GM12878 (cell line): ENCODE measurements around the gene ZFP1. TPM values are rescaled to one million over a fixed set of nuclear protein-coding genes. Genes with fewer than 3 reads are reported as not detected.

ENCODE experiments used
- ATAC-seq: fragments of 200-7000 bp; cut with Tn5 transposase; 3 replicates; pipeline ENCODE4 v1.9.1; 2020; ENCODE audit warnings: mild to moderate bottlenecking, moderate library complexity
- BruUV-seq: library from RNA; stranded (reverse); fragments of 400-500 nt; replicated peaks from 2 replicates; lab custom pipeline; 2021; lab: Mats Ljungman, UMichigan
- CTCF ChIA-PET: fragments of 300-600 bp; sonication (Branson Sonifier 250); formaldehyde crosslinking; extraction: SDS; loops from one replicate; lab custom pipeline; 2021; ENCODE audit warnings: inconsistent platforms; lab: Yijun Ruan, JAX
- POLR2A ChIA-PET: fragments of 350-600 bp; formaldehyde crosslinking; extraction: SDS; loops from one replicate; lab custom pipeline; 2021; ENCODE audit warnings: inconsistent platforms; lab: Charles Lee
- RAD21 ChIA-PET: fragments of 300-600 bp; sonication (Branson Sonifier 250); formaldehyde crosslinking; loops from one replicate; lab custom pipeline; 2023; ENCODE audit warnings: antibody characterized with exemption; ENCODE audit not compliant: unreplicated experiment; lab: Charles Lee
- SMC1A ChIA-PET: fragments of 300-600 bp; sonication (Branson Sonifier 250); formaldehyde crosslinking; loops from one replicate; lab custom pipeline; 2023; ENCODE audit not compliant: unreplicated experiment, uncharacterized antibody; lab: Charles Lee
- DNase-seq: peaks from one replicate; pipeline ENCODE4 v3.0.0-alpha.2; 2011; ENCODE audit warnings: low read depth, low spot score
- FAIRE-seq: peaks from 3 replicates; lab custom pipeline; 2011; peaks lifted over from hg19 to GRCh38; lab: Jason Lieb, UNC
- H2AFZ ChIP-seq: 2 replicates; pipeline ENCODE4 v1.6.0; 2011; ENCODE audit warnings: low read depth, low read length, control low read depth; ENCODE audit not compliant: control insufficient read depth
- H3K27ac ChIP-seq: 2 replicates; pipeline ENCODE4 v1.5.1; 2011; ENCODE audit warnings: control low read depth; ENCODE audit not compliant: control insufficient read depth, insufficient read depth
- H3K27me3 ChIP-seq, 2 experiments: replicated peaks in 1 of 2; 2 replicates each; pipeline versions ENCODE4 v1.6.0 to v1.6.1; 2011; ENCODE audit warnings: low read length in 1 of 2; ENCODE audit not compliant: control insufficient read depth in 2 of 2, insufficient read depth in 2 of 2
- H3K36me3 ChIP-seq, 2 experiments: 2 replicates each; pipeline ENCODE4 v1.5.1; 2011; ENCODE audit warnings: low read length in 1 of 2; ENCODE audit not compliant: control insufficient read depth in 2 of 2, insufficient read depth in 2 of 2
- H3K4me1 ChIP-seq: 2 replicates; pipeline ENCODE4 v1.6.1; 2011; ENCODE audit warnings: mild to moderate bottlenecking, low read length, moderate library complexity, mixed read lengths; ENCODE audit not compliant: control insufficient read depth, insufficient read depth
- H3K4me2 ChIP-seq: 2 replicates; pipeline ENCODE4 v1.6.0; 2011; ENCODE audit warnings: control low read depth; ENCODE audit not compliant: control insufficient read depth, insufficient read depth
- H3K4me3 ChIP-seq: fragments of 200-600 bp; sonication (generic); 2 replicates; pipeline ENCODE4 v1.5.1; 2016
- H3K79me2 ChIP-seq: 2 replicates; pipeline ENCODE4 v1.6.0; 2011; ENCODE audit warnings: low read length; ENCODE audit not compliant: control insufficient read depth, insufficient read depth
- H3K9ac ChIP-seq: 2 replicates; pipeline ENCODE4 v1.8.0; 2011; ENCODE audit warnings: low read length, control low read depth, mixed read lengths; ENCODE audit not compliant: control insufficient read depth, insufficient read depth
- H3K9me3 ChIP-seq: replicated peaks from 3 replicates; pipeline ENCODE4 v1.5.1; 2011; ENCODE audit warnings: mild to moderate bottlenecking, low read length; ENCODE audit not compliant: control insufficient read depth, insufficient read depth
- H4K20me1 ChIP-seq: 2 replicates; pipeline ENCODE4 v1.6.0; 2011; ENCODE audit not compliant: control insufficient read depth, insufficient read depth
- CBX5 ChIP-seq: sonication (generic); IDR thresholded peaks from 2 replicates; pipeline ENCODE4 v1.6.1; 2016; ENCODE audit warnings: low read depth, moderate library complexity, mild to moderate bottlenecking, inconsistent platforms
- HCFC1 ChIP-seq: fragments of 150-350 bp; IDR thresholded peaks from 2 replicates; pipeline ENCODE4 v1.6.1; 2014; ENCODE audit warnings: low read length
- IKZF1 ChIP-seq: fragments of 450-650 bp; conservative IDR thresholded peaks from 2 replicates; pipeline ENCODE4 v1.6.1; 2017; ENCODE audit warnings: antibody characterized with exemption, mild to moderate bottlenecking
- LARP7 ChIP-seq: fragments of 450-650 bp; IDR thresholded peaks from 2 replicates; pipeline ENCODE4 v1.6.1; 2017; ENCODE audit warnings: mild to moderate bottlenecking
- NKRF ChIP-seq: fragments of 450-650 bp; conservative IDR thresholded peaks from 2 replicates; pipeline ENCODE4 v1.6.1; 2017; ENCODE audit warnings: mild to moderate bottlenecking, moderate library complexity
- POLR2AphosphoS5 ChIP-seq: IDR thresholded peaks from 2 replicates; pipeline ENCODE4 v1.6.1; 2011; ENCODE audit warnings: mild to moderate bottlenecking, low read length, inconsistent platforms
- TCF12 ChIP-seq: IDR thresholded peaks from 2 replicates; pipeline ENCODE4 v1.6.1; 2011; ENCODE audit warnings: low read depth, mild to moderate bottlenecking, low read length
- ZNF217 ChIP-seq: fragments of 450-650 bp; IDR thresholded peaks from 2 replicates; pipeline ENCODE4 v1.6.1; 2017; ENCODE audit warnings: antibody characterized with exemption, mild to moderate bottlenecking
- WGBS: methylation state at CpG from one replicate; pipeline ENCODE4 v1.1.6; 2016; ENCODE audit warnings: low lambda C conversion rate; ENCODE audit not compliant: insufficient replicate concordance, insufficient coverage; ENCODE audit errors: missing lambda C conversion rate; 5-methylcytosine and 5-hydroxymethylcytosine counted together
- in situ Hi-C: fragments of 300-500 bp; cut with MboI; formaldehyde crosslinking; loops from 9 replicates; pipeline ENCODE4 v1.14.3; 2018; ENCODE audit warnings: mixed read lengths
- intact Hi-C: fragments of 100-400 bp; cut with micrococcal nuclease; formaldehyde crosslinking; loops from one replicate; pipeline ENCODE4 v1.14.2; 2022; ENCODE audit not compliant: unreplicated experiment
- polyA plus RNA-seq, 11 experiments: library from polyadenylated mRNA; depleted of rRNA in 4 of 11; unstranded in 6 of 11; stranded (reverse) in 5 of 11; fragments of >200 nt; fragmentation: Nextera tagmentation in 4 of 11; fragmentation: Illumina TruSeq in 1 of 11; extraction: Ambion mirVana in 4 of 11; extraction: Trizol in 1 of 11; gene quantifications; 1 replicate in 1 of 11; 2 replicates in 10 of 11; pipeline versions ENCODE4 v1.2.1 to v1.2.3, GENCODE V29; 2011 to 2016; ENCODE audit warnings: inconsistent platforms in 2 of 11, missing spikeins in 2 of 11, low read depth in 1 of 11
- total RNA-seq, 4 experiments: library from RNA; depleted of rRNA in 3 of 4; stranded (reverse); fragments of >200 nt in 3 of 4; fragmentation: Illumina TruSeq in 1 of 4; extraction: Trizol in 1 of 4; gene quantifications; 2 replicates each; pipeline versions ENCODE4 v1.2.1 to v1.2.3, GENCODE V29; 2013 to 2021
- TF ChIP-seq, protein P1 (sequence below): fragments of 450-650 bp; IDR thresholded peaks from 2 replicates; pipeline ENCODE4 v1.6.1; 2017; ENCODE audit warnings: borderline replicate concordance

ZFP1 gene
- total and polyA plus RNA-seq, 10 of the 15 experiments (the other 5 are each of a cell fraction or from before 2014, with no cell fraction given) = 3.5 to 17.6 (median 14.7) TPM

DNA sequence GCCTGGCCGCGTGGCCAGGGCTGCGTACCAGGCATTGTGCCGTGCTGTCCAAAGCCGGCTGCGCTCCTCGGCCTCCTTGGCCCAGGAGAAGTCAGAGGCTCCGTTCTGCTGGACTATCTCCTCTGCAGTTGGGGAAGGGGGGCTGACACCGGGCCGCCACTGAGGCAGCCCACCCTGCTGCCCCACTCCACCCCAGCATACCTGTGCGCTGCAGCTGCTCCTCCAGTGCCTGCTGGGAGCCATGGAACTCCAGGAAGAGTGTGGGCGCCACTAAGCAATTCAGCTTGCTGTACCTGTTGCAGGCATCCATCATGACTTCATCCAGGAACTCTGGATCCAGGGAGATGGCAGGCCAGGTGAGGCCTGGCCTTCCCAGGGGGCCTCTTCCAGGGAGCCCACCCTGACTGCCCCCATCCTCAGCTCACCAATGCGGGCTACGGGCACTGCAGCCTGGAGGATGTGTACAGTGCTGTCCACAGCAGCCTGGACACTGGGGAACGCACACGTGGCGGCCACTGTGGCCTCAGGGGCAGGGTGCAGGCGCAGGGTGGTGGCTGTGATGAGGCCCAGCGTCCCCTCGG lies 34.7 kb upstream of the ZFP1 start:
- ChIA-PET POLR2A (no interaction called here), RAD21 (interaction anchor here (1.1 to 4.1 kb wide), 2 partner anchors 88 to 252 kb away, joined by 3 to 38 read pairs; no protein-coding TSS in a partner anchor), CTCF (interaction anchor here (3.8 to 6.7 kb wide), 2 partner anchors 116 to 300 kb away, joined by 18 to 90 read pairs; partner anchors contain the start of gene ZNRF1), SMC1A (interaction anchor here (6.3 to 6.7 kb wide), 2 partner anchors 116 to 250 kb away, joined by 68 to 69 read pairs; partner anchors contain the start of gene ZNRF1)
- BruUV-seq = no TSS peak
- Histone ChIP-seq H3K27me3 (no peaks in the 10 kb centered on the region), H3K9me3 (no peaks in the 10 kb centered on the region), H3K4me3 (no peak overlapping the region), H3K4me2 (no peak overlapping the region), H4K20me1 (no peaks in the 10 kb centered on the region), H3K36me3 (no peaks in the 10 kb centered on the region; a peak in 1 of 4 replicates), H3K9ac (no peak overlapping the region), H3K79me2 (no peaks in the 10 kb centered on the region), H3K4me1 (peaks cover 35% of the 10 kb centered on the region), H3K27ac (no peak overlapping the region), H2AFZ (no peak overlapping the region)
- ATAC-seq = no peak
- no peak for DNase-seq
- intact Hi-C loops = loop anchor here (5.0 kb wide), 2 partner anchors 36 to 236 kb away; no protein-coding TSS in a partner anchor
- TF ChIP-seq TCF12 (no peak), LARP7 (no peak), CBX5 (no peak), POLR2AphosphoS5 (no peak)
- FAIRE-seq = no peak
- in situ Hi-C loops = no loop called here
- 71% methylated on average over 20 of the region's 20 CpGs for WGBS

- SMC1A ChIA-PET = interaction anchor here (6.3 kb wide), 1 partner anchor 251 kb away, joined by 68 read pairs; no protein-coding TSS in a partner anchor
- ATAC-seq (no peak), DNase-seq (no peak), FAIRE-seq (no peak)
- Histone ChIP-seq H3K9me3 (no peaks in the 10 kb centered on the region), H3K79me2 (no peaks in the 10 kb centered on the region), H3K27ac (no peak overlapping the region), H4K20me1 (no peaks in the 10 kb centered on the region), H3K4me1 (peaks cover 27% of the 10 kb centered on the region), H3K27me3 (no peaks in the 10 kb centered on the region), H2AFZ (no peak overlapping the region), H3K4me3 (no peak overlapping the region), H3K36me3 (no peaks in the 10 kb centered on the region; a peak in 1 of 4 replicates), H3K9ac (no peak overlapping the region), H3K4me2 (no peak overlapping the region)
- in situ Hi-C loops (no loop called here), intact Hi-C loops (loop anchor here (5.0 kb wide), 2 partner anchors 37 to 237 kb away; no protein-coding TSS in a partner anchor)
- BruUV-seq = no TSS peak
- 80% methylated on average over 31 of the region's 44 CpGs for WGBS
- POLR2A ChIA-PET = no interaction called here
- TF ChIP-seq, protein P1, sequence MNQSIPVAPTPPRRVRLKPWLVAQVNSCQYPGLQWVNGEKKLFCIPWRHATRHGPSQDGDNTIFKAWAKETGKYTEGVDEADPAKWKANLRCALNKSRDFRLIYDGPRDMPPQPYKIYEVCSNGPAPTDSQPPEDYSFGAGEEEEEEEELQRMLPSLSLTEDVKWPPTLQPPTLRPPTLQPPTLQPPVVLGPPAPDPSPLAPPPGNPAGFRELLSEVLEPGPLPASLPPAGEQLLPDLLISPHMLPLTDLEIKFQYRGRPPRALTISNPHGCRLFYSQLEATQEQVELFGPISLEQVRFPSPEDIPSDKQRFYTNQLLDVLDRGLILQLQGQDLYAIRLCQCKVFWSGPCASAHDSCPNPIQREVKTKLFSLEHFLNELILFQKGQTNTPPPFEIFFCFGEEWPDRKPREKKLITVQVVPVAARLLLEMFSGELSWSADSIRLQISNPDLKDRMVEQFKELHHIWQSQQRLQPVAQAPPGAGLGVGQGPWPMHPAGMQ = no peak
- TF ChIP-seq HCFC1 = no peak
- TF ChIP-seq NKRF = no peak
- TF ChIP-seq IKZF1 = no peak
- TF ChIP-seq ZNF217 = no peak
- RAD21 ChIA-PET = interaction anchor here (1.1 kb wide), 1 partner anchor 87 kb away, joined by 3 read pairs; no protein-coding TSS in a partner anchor
- CTCF ChIA-PET = interaction anchor here (3.8 to 6.7 kb wide), 2 partner anchors 117 to 301 kb away, joined by 18 to 90 read pairs; partner anchors contain the start of gene ZNRF1
These were observed 34.0 kb upstream of the ZFP1 start for GRCh38 chr16:75114179-75114945.
